Body of pancreas (tissue), 4 donors: ENCODE measurements around the gene FLRT2. TPM values are rescaled to one million over a fixed set of nuclear protein-coding genes. Genes with fewer than 3 reads are reported as not detected.

ENCODE experiments used
- ATAC-seq: fragments of 150-250 bp; one replicate; pipeline ENCODE4 v1.9.1; 2016
- DNase-seq, 4 donors: peaks; one replicate each; pipeline ENCODE4 v3.0.0-alpha.2; 2019
- H3K27ac ChIP-seq, 4 donors: fragments of 200-600 bp; sonication (generic); 1 replicate in 3 of 4; 2 replicates in 1 of 4; pipeline versions ENCODE4 v1.5.1 to v1.6.1; 2016 to 2019; ENCODE audit warnings: mild to moderate bottlenecking in 1 of 4, mixed read lengths in 1 of 4, moderate library complexity in 1 of 4
- H3K27me3 ChIP-seq, 2 donors: fragments of 200-600 bp; sonication (generic); one replicate each; pipeline ENCODE4 v1.6.0; 2016; ENCODE audit warnings: mild to moderate bottlenecking in 1 of 2
- H3K36me3 ChIP-seq, 2 donors: fragments of 200-600 bp; sonication (generic); replicated peaks in 1 of 2; 2 replicates each; pipeline ENCODE4 v1.5.1; 2016; ENCODE audit warnings: low read depth in 2 of 2; ENCODE audit not compliant: insufficient read depth in 1 of 2
- H3K4me1 ChIP-seq: fragments of 200-600 bp; sonication (generic); one replicate; pipeline ENCODE4 v1.6.0; 2016
- H3K4me3 ChIP-seq, 2 donors: fragments of 200-600 bp; sonication (generic); 1 replicate in 1 of 2; 2 replicates in 1 of 2; pipeline ENCODE4 v1.5.1; 2016 to 2019
- H3K9me3 ChIP-seq, 3 donors: fragments of 200-600 bp; sonication (generic); 1 replicate in 2 of 3; 2 replicates in 1 of 3; pipeline ENCODE4 v1.5.1; 2016
- POLR2A ChIP-seq, 3 donors: fragments of 450-650 bp; IDR thresholded peaks; one replicate each; pipeline ENCODE4 v1.6.1; 2016; ENCODE audit warnings: antibody characterized with exemption in 3 of 3, mild to moderate bottlenecking in 2 of 3
- WGBS, 2 donors: methylation state at CpG; one replicate each; pipeline ENCODE4 v1.1.5; 2017; 5-methylcytosine and 5-hydroxymethylcytosine counted together
- intact Hi-C: fragments of 100-400 bp; cut with DNase I; formaldehyde crosslinking; loops from one replicate; pipeline ENCODE4 v1.15.1; 2023
- total RNA-seq, 2 donors: library from RNA; depleted of rRNA; stranded (reverse); fragments of >200 nt; gene quantifications; one replicate each; pipeline ENCODE4 v1.1.0, GENCODE V29; 2016
- TF ChIP-seq, protein P1 (sequence below), 7 experiments: fragments of 450-650 bp in 4 of 7; fragments of 200-600 bp in 3 of 7; sonication (generic) in 3 of 7; IDR thresholded peaks; one replicate each; pipeline ENCODE4 v1.5.1; 2016 to 2019; ENCODE audit warnings: antibody characterized with exemption in 7 of 7

The FLRT2 gene
- total RNA-seq, 2 donors from 2014 or later: 37.6 to 114 TPM

DNA sequence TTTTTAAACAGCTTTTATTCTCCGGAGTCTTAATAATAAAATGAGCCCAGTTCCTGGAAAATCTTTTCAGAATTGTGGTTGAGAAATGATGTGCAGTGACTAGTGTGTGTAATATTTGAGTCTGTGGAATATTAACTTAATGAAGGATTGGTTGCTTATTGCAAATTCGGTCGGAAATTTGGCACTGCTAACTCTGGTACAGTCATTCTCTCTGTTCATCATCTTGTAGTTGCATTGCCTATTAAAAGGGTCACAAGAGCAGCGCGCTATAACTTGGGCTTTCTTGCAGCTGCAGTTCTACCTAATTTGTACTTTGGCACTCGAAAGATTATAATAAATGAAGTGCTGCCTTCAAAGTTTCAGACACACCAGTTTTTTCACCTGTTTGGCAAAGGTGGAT lies 146.0 kb downstream of the FLRT2 start:
- Histone ChIP-seq H3K9me3 (no peaks in the 10 kb centered on the region), H3K36me3 (no peaks in the 10 kb centered on the region), H3K4me3 (no peak overlapping the region), H3K27ac (no peak overlapping the region), H3K4me1 (no peaks in the 10 kb centered on the region), H3K27me3 (no peaks in the 10 kb centered on the region)
- no peak for ATAC-seq
- no peak for TF ChIP-seq POLR2A (IDR thresholded peaks at IDR 0.05)
- TF ChIP-seq, protein P1, sequence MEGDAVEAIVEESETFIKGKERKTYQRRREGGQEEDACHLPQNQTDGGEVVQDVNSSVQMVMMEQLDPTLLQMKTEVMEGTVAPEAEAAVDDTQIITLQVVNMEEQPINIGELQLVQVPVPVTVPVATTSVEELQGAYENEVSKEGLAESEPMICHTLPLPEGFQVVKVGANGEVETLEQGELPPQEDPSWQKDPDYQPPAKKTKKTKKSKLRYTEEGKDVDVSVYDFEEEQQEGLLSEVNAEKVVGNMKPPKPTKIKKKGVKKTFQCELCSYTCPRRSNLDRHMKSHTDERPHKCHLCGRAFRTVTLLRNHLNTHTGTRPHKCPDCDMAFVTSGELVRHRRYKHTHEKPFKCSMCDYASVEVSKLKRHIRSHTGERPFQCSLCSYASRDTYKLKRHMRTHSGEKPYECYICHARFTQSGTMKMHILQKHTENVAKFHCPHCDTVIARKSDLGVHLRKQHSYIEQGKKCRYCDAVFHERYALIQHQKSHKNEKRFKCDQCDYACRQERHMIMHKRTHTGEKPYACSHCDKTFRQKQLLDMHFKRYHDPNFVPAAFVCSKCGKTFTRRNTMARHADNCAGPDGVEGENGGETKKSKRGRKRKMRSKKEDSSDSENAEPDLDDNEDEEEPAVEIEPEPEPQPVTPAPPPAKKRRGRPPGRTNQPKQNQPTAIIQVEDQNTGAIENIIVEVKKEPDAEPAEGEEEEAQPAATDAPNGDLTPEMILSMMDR (IDR thresholded peaks at IDR 0.05): no peak
- DNase-seq: peak in 1 of 4 donors; percentile 3
- intact Hi-C loops: no loop called here
- 59 to 67% methylated on average over 6 of the region's 6 CpGs for WGBS, 2 donors

DNA sequence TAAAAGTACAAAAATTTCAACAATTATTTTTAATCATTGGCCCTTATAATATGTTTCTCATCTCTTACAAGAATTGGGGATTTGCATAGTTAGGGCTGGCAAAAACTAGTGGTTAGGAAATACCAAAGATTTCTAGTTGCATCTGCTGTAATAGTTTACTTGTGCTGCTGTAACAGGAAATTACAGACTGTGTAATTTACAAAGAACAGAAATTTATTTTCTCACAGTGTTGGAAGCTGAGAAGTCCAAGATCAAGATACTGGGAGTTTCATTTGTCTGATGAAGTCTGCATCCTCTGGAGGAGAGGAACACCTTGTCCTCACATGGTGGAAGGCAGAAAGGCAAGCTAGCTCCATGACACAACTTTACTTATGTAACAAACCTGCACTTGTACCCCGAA lies 157.0 kb downstream of the FLRT2 start:
- intact Hi-C loops: no loop called here
- Histone ChIP-seq H3K27ac (no peak overlapping the region), H3K9me3 (no peaks in the 10 kb centered on the region), H3K4me1 (no peaks in the 10 kb centered on the region), H3K36me3 (no peaks in the 10 kb centered on the region), H3K4me3 (no peak overlapping the region), H3K27me3 (no peaks in the 10 kb centered on the region)
- WGBS, 2 donors: 0 to 18% methylated on average over 1 of the region's 1 CpG
- DNase-seq (no peak), ATAC-seq (no peak)
- TF ChIP-seq, protein P1 (IDR thresholded peaks at IDR 0.05): no peak
- TF ChIP-seq POLR2A (IDR thresholded peaks at IDR 0.05): no peak

DNA sequence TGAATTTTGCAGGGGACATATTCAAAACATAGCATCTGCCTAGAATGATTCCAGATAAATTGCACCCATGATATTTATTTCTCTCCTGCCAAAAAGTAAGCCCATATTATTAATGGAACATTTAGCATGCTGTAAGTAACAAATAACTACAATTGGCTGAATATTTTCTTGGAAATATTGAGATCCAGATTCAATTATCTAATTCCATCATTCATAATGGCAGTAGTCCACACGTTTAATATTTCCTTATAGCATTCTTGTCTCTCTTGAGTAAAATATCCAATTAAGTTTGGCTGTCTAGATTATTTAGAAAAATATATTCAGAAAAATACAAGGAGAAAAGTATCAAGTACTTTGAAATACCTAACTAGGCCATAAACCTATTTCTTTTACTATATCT lies 157.5 kb downstream of the FLRT2 start:
- H3K9me3 ChIP-seq: no peaks in the 10 kb centered on the region
- H3K4me1 ChIP-seq: no peaks in the 10 kb centered on the region
- H3K4me3 ChIP-seq: no peak overlapping the region
- intact Hi-C loops: no loop called here
- TF ChIP-seq, protein P1 (IDR thresholded peaks at IDR 0.05): no peak
- TF ChIP-seq POLR2A (IDR thresholded peaks at IDR 0.05): no peak
- no peaks in the 10 kb centered on the region for H3K36me3 ChIP-seq
- DNase-seq (no peak), ATAC-seq (no peak)
- H3K27ac ChIP-seq: no peak overlapping the region
- no peaks in the 10 kb centered on the region for H3K27me3 ChIP-seq
- 38 to 42% methylated on average over 1 of the region's 1 CpG for WGBS, 2 donors

DNA sequence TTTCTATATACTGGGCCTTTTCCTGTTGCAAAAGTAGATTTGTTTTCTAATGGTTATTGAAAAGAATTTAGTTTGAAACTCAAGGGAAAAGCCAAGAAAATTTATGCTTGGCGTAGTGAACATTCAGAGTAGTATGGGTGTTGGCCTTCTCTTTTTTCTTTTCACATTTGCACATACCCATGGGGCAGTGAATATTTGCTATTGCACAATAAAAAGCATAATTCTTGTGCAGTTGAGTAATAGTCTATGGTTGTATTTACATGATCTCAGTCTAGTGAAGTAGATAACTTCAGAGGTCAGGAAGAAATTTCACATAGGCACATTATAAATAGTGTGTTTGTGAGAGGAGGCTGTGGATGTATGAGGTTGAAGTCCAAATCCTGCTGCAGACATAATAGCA lies 158.1 kb downstream of the FLRT2 start:
- Histone ChIP-seq H3K27me3 (no peaks in the 10 kb centered on the region), H3K4me3 (no peak overlapping the region), H3K9me3 (no peaks in the 10 kb centered on the region), H3K4me1 (no peaks in the 10 kb centered on the region), H3K27ac (no peak overlapping the region), H3K36me3 (no peaks in the 10 kb centered on the region)
- intact Hi-C loops: no loop called here
- TF ChIP-seq, protein P1 (IDR thresholded peaks at IDR 0.05): no peak
- TF ChIP-seq POLR2A (IDR thresholded peaks at IDR 0.05): no peak
- 92 to 95% methylated on average over 1 of the region's 1 CpG for WGBS, 2 donors
- DNase-seq (no peak), ATAC-seq (no peak)

DNA sequence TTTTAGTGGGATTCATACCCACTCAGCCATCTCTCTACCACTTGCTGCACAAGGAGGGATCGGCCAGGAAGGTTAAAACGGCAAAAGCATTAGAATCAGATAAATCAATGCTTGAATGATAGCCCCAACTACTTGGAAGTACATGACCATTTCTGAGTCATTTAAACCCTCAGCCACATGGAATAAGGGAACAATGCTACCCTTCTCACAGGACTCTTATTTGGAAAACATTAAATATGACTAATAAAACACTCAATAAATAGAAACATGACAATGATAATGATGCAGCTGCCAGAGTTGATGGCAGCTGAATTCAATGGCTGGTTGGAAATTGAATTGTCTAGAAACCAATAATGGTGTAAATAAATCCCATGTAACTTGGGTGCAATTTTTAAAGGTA lies 165.4 kb downstream of the FLRT2 start:
- H3K9me3 ChIP-seq: no peaks in the 10 kb centered on the region
- DNase-seq (no peak), ATAC-seq (no peak)
- no peaks in the 10 kb centered on the region for H3K36me3 ChIP-seq
- 75 to 87% methylated on average over 2 of the region's 2 CpGs for WGBS, 2 donors
- no peaks in the 10 kb centered on the region for H3K27me3 ChIP-seq
- intact Hi-C loops: no loop called here
- H3K4me1 ChIP-seq: no peaks in the 10 kb centered on the region
- H3K4me3 ChIP-seq: no peak overlapping the region
- H3K27ac ChIP-seq: no peak overlapping the region
- TF ChIP-seq, protein P1 (IDR thresholded peaks at IDR 0.05): no peak
- TF ChIP-seq POLR2A (IDR thresholded peaks at IDR 0.05): no peak
